Stimulated activated CD8-positive, alpha-beta memory T cell treated with anti-CD3 and anti-CD28 coated beads, Interleukin-12 subunit alpha, Interleukin-12 subunit beta, amount 100 ng/mL, for 1 hour (primary cell): Measurements from ENCODE around the gene AGRN.
"Not testable (repeated sequence)": the region's sequence is repeated elsewhere in the genome, so short reads cannot be mapped to it uniquely, and the experiment has no call there.

ENCODE experiments used
- DNase-seq: peaks from one replicate; pipeline ENCODE4 v3.0.0-alpha.2; 2020; ENCODE audit warnings: low read depth

The AGRN gene

DNA sequence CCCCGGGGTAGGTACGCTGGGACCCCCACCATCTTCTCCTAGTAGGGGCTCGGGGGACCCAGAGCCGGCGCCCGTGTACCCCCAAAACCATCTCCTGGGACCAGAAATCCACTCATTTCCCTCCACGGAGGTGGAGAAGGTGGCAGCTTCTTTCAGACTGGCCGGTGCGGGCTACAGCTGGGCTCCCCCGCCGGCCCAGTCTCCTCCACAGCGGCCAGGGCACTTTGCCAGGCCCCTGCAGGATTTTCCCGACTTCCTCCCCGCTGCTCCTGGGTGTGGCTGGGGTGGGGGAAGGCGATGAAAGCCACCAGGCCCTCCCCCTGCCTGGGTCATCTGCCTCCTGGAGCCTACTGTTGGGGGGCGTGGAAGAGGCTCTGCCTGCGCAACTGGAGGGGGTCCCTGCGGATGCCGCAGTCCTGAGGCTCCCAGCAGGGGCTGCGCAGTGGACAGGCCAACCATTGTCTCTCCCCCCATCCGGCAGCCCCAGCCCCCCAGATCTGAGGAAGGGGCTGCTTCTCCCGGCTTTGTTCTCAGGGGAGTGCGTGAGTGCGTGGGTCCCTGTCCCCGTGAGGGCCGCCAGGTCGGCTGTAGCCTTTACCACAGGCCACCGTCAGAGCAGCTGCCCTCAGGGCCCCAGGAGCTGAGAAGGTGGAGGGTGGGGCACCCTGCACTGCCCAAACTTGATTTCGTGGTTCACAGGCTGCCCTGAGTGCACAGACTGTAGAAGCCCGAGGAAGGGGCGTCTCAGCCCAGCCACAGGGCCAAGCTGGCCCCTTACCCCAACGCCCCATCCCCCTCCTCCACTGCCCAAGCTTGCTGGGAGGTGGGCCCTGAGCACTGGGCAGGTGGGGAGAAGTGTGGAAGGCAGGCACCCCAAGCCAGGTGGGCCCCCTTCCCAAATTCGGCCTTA is 1.3 kb downstream of the AGRN start:
- DNase-seq = no peak

DNA sequence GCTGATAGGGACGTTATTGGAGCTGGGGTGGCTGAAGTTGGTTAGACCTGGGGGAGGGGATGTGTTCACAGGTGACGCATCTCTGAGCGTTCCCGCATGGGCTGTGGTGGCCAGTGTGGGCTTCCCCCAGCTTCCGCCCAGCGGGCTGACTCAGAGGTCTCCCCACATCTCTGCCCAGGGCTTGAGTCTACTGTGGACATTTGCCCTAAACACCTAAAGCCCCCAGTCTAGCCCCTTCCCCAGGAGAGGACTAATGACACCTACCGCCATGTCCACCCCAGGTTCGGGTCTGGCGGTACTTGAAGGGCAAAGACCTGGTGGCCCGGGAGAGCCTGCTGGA is 2.0 kb downstream of the AGRN start:
- DNase-seq = no peak

DNA sequence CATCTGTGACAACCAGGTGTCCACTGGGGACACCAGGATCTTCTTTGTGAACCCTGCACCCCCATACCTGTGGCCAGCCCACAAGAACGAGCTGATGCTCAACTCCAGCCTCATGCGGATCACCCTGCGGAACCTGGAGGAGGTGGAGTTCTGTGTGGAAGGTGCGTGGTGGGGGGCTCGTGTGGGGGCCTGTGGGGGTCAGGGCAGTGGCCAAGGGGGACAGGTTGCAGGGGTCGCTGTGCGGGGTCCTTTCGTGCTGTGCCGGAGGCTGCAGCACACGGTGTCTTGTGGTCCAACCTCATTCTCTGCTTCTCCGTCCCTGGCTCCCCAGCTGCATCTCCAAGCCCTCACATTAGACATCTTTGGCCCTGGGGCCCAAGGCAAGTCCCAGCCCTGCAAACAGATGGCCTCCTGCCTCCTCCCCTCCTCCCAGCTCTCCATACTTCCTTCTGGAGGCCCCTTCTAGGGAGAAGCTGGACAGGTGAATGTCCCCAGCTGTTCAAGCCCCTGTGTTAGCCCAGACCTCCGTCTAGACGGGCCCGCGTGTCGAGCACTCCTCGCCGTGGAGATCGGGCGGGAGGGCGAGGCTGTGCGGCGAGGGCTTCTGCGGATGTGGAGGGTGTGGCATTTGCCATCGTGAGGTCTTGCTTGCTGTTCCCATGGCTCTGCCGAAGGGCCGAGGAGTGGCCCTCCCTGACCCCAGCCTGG is 2.5 kb downstream of the AGRN start:
- DNase-seq = no peak

DNA sequence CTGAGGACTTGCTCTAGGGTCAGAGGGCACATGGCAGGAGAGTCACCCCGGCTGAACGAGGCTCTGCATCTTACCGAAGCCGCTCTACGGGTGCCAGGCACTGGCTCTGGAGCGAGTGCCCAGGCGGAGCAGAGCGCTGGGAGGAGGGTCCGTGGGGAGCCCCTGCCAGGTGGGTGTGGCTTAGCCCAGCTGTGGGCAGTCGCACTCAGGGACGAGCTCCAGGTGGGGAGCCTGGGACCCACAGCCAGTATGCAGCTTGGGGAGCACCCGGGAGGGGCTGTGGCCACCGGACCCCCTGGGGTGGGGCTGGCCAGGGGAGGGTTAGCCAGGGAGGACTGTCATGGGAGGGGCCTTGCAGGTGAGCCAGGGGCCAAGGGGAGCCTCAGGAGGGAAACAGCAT is 3.8 kb downstream of the AGRN start:
- no peak for DNase-seq

DNA sequence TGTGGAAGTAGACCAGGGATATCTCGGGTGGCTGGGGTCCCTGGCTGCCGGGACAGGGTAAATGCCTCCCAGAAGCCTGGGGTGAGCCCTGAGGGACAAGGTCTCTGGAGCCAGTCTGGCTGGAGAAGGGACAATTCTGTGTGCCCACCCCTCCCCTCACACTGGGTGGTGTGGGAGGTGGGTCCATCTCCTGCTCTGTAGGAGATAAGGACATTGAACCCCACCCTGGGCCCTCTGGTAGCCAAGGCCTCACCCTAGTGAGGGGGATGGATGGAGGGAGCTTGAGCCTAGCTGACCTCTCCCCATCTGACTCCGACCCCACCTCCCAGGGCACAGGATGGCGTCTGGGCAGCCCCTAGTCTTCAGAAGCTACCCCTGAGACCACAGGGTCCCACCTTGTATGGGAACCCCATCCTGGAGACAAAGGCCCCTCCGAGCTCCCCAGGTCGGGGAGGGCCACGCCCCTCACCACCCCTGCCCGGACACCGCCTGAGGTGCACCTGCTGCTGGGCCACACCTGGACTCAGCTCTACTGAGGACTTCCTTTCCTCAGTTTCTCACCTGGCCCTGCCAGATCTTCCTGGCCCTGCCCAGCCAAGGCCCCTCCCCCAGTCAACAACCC is 4.3 kb downstream of the AGRN start:
- no peak for DNase-seq

DNA sequence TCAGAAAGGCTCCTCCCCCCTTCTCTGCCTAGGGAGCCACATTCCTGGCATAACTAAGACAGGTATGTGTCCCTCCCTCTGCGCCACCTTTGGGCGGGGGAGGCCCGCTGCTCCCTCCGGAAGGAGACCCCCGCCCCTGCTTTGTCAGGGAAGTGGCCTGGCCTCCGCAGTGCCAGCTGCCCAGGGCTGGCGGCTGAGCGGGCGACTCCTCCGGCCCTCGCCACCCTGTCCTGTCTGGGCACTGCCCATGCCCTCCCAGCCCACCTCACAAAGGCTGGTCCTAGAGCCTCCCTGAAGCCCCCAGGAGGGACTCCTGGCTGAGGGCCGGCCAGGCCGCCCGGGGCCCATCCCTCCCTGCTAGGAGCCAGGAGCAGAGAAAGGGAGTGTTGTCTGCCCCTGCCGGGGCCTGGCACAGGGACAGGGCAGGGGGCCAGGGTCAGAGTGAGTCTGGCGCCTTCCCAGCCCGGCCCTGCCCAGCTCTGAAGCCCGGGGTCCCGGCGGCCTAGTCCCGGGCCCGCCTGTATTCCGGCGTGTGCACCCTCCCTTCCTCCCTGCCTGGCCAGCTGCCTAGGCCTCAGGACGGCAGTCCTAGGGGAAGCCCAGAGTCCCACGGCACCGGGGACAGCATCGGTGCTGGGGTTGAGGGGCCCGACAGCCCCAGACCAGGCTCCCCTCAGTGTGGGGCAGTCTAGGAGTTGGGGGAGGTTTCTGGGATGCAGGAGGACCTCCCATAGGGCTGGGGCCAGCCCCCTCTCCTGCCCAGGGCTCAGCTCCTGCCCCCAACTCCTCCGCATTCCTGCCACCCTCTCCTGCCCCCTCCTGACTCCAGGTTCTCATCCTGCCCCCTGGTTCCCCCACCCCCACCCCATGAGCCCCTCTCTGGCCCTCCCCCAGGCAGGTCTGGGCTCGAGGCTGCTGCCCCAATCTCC is 5.1 kb downstream of the AGRN start:
- DNase-seq = no peak

DNA sequence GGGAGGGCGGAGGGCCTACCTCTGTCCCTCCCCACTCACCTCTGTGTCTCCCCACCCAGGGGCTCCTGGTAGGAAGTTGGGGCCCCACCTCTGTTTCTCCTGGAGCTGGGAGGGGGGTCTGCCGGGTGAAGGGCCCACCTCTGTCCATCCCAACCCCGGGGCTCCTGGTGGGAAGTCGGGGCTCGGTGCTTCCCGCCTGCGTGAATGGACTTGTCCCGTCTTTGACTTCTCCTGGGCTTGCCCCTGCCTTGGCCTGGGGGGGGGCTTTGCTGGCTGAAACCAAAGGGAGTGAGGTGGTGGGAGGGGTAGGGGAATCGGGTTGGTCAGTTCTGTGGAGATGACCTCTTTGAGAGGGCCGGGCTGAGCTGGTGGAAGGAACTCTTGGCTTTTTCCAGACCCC is 5.8 kb downstream of the AGRN start:
- no peak for DNase-seq

DNA sequence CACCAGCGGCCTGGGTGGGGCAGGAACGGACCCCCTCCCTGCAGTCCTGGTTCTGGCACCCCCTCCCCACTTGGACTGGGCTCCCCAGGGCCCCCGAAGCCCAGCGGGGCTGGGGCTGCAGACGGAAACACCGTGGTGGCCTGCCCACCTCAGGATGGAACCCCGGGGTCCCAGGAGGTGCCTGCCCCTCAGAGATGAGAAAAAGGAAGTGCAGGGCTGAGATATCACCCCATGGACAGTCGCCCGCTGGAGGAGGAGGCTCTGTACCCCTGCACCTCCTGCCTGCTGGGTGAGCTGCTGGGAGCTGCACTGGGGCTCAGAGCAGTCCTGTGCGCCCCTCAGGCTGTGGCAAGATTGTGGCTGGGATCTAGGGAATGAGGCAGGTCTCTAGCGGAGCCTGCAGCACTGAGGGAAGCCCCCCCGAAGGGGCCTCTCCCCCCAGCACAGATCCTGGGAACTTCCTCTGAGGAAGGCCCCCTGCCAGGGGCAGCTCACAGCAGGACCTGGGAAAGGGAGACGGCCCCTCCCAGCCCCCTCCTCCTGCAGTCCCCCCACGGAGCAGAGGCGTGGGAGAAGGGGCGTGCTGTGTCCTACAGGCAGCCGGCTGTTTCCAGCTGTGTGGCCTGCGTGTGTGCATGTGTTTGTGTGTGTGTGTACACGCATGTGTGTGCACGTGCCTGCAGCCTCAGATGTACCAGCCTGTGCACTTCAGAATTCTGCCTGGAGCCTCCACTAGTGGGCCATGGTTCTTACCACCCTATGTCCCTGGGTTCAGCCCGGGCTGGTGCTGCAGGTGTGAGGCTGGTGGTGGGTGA is 6.9 kb downstream of the AGRN start:
- no peak for DNase-seq

DNA sequence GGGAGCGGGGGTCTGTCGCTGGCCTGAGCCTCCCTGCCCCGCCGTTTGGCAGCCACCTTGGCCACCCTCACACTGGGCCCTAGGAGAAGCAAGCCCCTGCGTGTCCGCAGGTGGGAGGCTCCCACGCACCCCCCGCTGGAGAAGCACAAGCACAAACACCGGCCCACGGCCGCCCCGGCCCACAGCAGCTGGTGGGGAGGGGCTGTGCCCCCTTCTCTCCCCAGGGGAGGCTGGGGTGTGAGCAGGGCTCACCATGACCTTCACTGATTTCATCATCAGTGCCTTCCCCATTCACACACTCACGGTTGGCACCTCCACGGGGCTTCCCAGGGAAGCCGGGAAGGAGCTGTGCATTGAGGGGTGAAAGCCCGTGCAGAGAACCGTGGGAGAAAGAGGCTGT is 7.9 kb downstream of the AGRN start:
- DNase-seq = no peak

DNA sequence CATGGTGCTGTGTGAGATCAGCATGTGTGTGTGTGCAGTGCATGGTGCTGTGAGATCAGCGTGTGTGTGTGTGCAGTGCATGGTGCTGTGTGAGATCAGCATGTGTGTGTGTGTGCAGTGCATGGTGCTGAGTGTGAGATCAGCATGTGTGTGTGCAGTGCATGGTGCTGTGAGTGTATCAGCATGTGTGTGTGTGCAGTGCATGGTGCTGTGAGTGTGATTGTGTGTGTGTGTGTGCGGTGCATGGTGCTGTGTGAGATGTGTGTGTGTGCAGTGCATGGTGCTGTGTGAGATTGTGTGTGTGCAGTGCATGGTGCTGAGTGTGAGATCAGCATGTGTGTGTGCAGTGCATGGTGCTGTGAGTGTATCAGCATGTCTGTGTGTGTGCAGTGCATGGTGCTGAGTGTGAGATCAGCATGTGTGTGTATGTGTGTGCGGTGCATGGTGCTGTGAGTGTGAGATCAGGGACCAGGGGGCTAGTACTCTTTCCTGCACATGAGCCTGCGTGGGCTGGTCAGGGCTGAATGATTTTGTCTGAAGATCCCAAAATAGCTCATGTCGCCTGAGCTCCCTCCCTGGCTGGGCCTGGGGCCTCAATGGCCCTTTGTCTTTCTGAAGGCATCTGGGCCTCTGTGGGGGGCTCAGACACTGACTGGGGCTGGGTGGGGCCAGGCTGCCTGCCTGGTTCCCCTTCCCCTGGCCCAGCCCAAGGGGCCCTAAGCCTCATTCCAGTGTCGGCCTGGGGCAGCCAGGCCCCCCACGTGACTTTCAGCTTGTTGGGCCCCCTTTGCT is 11.1 kb downstream of the AGRN start:
- DNase-seq = not testable (repeated sequence)

DNA sequence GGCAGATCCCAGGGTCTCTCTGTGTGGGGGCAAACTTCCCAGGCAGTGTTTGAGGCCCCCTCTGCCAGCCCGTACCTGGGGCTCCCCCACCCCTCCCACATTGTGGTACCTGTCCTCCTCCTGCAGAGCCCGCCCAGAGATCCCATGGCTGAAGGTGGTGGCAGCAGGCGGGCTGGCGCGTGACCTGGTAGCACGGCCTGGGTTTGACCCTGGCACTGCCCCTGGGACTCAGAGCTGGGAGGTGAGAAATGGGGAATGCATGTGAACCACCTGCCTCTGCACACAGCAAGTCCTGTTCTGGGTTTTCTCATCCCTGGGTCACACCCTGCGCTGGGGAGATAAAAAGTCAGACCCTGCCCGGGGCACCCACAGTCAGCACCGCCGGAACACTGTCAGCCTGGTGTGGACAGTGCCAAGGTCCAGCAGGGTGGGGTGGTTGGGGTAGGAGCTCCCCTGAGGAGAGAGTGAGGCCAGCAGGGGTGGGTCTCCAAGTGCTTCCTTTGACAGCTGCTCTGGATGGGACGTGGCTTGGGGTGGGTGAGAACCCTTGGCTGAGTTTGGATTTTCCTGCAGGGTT is 11.8 kb downstream of the AGRN start:
- DNase-seq = no peak

DNA sequence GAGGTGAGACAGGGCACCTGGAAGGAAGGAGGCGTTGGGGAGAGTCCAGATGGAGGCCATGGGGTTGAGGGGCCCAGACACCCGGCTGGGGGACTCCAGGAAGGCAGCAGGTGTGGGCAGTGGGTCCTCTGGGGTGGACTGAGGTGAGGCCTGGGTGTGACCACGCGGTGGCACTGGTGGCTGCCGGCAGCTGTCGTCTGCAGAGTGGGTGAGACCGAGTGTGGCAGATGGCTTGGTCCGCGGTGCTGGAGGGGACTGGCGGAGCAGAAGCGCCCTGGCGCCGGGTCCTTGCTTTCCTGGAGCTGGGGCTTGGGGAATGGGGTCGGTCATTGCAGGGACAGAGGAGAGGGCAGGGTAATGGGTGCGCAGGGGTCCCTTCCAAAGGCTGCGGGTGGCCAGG is 12.5 kb downstream of the AGRN start:
- DNase-seq = no peak

DNA sequence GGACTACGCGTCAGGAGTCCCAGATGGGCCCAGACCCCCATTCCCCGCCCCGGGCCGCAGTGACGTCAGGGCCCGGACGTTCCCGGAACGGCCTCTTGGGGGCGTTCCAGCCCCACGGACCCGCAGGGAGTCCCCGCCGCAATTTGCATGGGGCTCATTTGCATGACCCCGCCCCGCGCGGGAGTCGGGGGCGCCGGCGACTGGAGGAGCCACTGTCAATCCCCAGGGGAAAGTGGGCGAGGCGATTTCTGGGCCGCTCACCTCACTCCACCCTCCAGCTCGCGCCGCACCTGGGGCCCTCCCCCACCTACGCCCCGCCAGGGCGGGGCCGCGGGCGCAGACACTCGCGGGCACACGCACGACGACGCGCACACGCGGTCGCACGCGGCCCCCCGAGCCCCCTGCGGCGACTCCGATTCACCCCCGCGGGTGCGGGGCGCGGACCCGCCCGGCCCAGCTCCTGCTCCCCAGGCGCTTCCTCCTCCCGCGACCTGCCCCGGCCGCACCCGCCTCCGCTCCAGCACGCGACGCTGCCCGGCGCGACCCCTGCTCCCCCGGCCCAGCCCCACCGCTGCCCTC is 13.2 kb downstream of the AGRN start:
- DNase-seq = peak; percentile 71

DNA sequence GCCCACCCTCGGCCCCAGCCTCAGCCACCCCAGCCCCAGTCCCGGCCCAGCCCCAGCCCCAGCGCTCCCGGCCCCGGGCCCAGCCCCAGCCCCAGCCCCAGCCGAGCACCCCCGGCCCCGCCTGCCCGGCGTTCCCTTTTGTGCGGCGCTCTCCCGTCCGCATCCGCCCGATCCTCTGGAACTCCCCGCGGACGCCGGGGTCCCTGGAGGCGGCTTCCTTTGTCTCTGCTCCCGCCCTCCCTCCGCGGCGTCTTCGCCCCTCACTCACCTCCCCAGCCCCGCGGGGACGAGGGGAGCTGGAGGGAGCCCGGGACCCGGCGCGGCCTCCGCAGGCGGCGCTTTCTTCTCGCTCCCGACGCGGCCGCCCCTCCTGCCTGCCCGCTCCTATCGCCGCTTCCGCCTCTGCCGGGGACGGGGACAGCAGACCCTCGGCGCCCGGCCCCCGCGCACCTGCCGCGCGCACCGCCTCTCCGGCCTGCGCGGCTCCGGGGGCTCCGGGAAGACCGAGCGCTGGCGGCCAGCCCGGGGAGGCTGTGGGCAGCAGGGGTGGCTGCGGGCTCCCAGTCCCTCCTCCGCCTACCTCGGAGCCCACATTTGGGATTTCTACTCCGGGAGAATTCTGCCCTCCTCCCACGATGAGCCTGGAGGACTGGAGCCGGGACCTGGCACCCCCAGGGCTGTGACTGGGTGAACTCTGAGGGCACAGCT is 14.0 kb downstream of the AGRN start:
- DNase-seq = no peak

DNA sequence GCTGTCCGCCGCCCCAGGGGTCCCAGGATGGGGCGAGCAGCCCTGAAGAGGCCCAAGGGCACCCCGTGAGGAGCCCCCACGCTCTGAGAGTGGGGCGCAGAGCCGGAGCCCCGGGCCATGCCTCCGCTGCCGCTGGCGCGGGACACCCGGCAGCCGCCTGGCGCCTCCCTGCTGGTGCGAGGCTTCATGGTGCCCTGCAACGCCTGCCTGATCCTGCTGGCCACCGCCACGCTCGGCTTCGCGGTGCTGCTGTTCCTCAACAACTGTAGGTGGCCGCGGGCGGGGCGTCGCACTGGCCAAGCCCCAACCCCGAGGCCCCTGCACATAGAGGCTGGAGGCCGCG is 14.5 kb downstream of the AGRN start:
- DNase-seq = no peak

DNA sequence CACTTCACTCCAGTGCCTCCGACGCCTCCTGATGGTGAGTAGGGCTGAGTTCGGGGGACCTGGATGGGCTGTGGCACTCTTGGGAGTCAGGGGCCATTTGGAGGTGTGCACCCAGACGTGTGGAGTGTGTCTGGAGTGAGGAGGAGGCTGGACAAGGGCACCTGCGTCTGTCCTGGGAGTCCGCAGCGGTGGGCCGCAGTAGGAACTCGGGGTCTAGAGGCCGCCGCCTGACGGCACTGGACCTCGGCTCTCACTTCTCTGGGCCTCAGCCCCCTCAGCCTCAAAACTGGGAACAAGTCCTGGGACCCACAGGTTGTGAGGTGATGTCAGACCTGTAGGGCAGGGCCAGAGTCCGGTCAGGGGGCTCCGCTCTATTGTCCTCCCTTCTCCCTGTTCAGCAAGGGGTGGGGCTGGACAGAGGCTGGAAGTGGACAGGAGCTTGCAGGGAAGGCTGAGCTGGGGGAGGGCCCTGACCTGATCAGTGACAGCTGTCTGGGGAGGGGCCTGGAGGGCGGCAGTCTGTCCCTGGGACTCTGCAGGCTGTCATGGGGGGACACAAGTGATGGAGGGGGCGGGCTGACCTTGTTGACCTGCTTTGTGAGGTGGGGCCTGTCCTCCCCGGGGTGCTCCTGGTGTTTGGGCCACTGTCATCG is 15.5 kb downstream of the AGRN start:
- DNase-seq = no peak

DNA sequence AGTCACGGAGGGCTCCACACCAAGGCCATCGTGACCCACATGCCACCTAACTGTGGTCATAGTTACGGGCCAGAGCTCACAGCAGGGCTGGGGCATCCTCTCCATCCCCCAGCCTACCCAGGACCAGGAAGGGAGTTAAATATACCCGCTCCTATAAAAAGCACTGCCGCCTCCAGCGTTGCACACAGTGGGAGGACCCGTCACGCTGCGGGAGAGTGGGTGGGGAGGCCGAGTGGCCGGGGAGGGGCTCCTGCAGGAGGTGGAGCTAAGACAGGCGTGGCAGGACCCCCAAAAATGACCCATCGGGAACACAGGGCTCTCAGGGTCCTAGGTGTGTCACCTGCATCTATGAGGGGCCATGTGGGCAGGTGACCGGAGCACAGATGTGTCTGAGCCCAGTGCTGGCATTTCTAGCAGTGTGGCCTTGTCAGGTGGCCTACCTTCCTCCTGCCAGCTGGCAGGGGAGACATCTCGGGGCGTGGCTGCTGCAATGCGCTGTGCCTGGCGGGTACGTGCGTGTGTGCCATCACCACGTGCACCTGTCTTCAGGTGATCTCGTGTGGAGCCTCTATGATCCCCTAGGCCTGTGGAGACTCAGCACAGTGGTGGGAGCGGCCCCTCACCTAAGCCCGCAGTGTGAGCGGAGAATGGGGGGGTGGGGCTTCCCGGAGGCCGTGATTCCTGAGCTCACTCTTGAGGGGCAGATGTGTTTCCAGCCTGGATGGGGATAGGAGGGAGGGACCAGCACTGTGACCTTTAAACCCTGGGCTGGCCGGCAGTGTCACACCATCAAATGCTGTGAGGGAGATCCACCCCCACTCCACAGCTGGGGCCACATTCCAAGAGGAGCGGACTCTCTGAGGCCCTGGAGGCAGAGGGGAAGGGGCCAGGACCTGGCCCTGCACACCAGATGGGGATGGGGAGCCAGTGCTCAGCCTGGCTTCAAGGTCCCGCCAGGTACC is 17.7 kb downstream of the AGRN start:
- no peak for DNase-seq
